HG03135 (cell line): ENCODE results near the gene TMPRSS13.

Source experiments
- ATAC-seq: cut with Tn5 transposase; IDR thresholded peaks from one replicate; pipeline ENCODE4 v1.9.1; 2021; ENCODE audit warnings: mild to moderate bottlenecking, moderate library complexity; ENCODE audit not compliant: unreplicated experiment

Gene TMPRSS13

GRCh38 chr11:117900720-117901440 lies 28.3 kb downstream of the TMPRSS13 start:
- ATAC-seq: no peak

GRCh38 chr11:117900121-117900648 lies 29.0 kb downstream of the TMPRSS13 start:
- ATAC-seq: peak; percentile 75

GRCh38 chr11:117898059-117898458 lies 31.1 kb downstream of the TMPRSS13 start:
- no peak for ATAC-seq

GRCh38 chr11:117892651-117893050 lies 36.6 kb downstream of the TMPRSS13 start:
- no peak for ATAC-seq

GRCh38 chr11:117891362-117891761 lies 37.8 kb downstream of the TMPRSS13 start:
- no peak for ATAC-seq

GRCh38 chr11:117888139-117888566 lies 41.0 kb downstream of the TMPRSS13 start:
- no peak for ATAC-seq

- ATAC-seq: no peak
Measured at GRCh38 chr11:117887431-117888138, 41.6 kb downstream of the TMPRSS13 start.

- no peak for ATAC-seq
Measured at GRCh38 chr11:117885777-117886176, 43.4 kb downstream of the TMPRSS13 start.

GRCh38 chr11:117884994-117885393 lies 44.2 kb downstream of the TMPRSS13 start:
- ATAC-seq: no peak

- ATAC-seq: no peak
Measured at GRCh38 chr11:117883063-117883462, 46.1 kb downstream of the TMPRSS13 start.

- ATAC-seq: no peak
Measured at GRCh38 chr11:117882311-117882905, 46.8 kb downstream of the TMPRSS13 start.

- ATAC-seq: no peak
Measured at GRCh38 chr11:117881217-117881616, 48.0 kb downstream of the TMPRSS13 start.

- ATAC-seq: no peak
Measured at GRCh38 chr11:117879516-117880480, 49.4 kb downstream of the TMPRSS13 start.

- ATAC-seq: no peak
Measured at GRCh38 chr11:117878939-117879475, 50.2 kb downstream of the TMPRSS13 start.

- no peak for ATAC-seq
Measured at GRCh38 chr11:117878314-117878938, 50.8 kb downstream of the TMPRSS13 start.

- no peak for ATAC-seq
Measured at GRCh38 chr11:117877120-117877784, 52.0 kb downstream of the TMPRSS13 start.

GRCh38 chr11:117876341-117877119 lies 52.7 kb downstream of the TMPRSS13 start, which contains the start of gene FXYD6:
FXYD6 (minus strand) TSS chr11:117876658; CDS start chr11:117842776, 33,882 bp downstream.
- ATAC-seq: no peak

GRCh38 chr11:117876059-117876340 lies 53.2 kb downstream of the TMPRSS13 start:
- no peak for ATAC-seq
